ENCODE data around the gene GOLGA7B. TPM values are rescaled to one million over a fixed set of nuclear protein-coding genes. Genes with fewer than 3 reads are reported as not detected.

GOLGA7B gene
- total RNA-seq, 1 donor from 2014 or later: 0.11 TPM

- intact Hi-C loops (cut with DNase I): no loop called here
- peak; percentile 26 for DNase-seq
- no peak for ATAC-seq (ENCODE audit: poor library complexity)
These were observed 36.6 kb downstream of the GOLGA7B start for GRCh38 chr10:97886286-97886685.

GRCh38 chr10:97887399-97887798, 37.8 kb downstream of the GOLGA7B start:
- intact Hi-C loops (cut with DNase I): no loop called here
- DNase-seq: peak; percentile 15
- ATAC-seq (ENCODE audit: poor library complexity): no peak

GRCh38 chr10:97888134-97888533, 38.5 kb downstream of the GOLGA7B start:
- no peak for DNase-seq
- intact Hi-C loops (cut with DNase I): no loop called here
- no peak for ATAC-seq (ENCODE audit: poor library complexity)

- ATAC-seq (ENCODE audit: poor library complexity) (no peak), DNase-seq (no peak)
- intact Hi-C loops (cut with DNase I): no loop called here
These were observed 39.1 kb downstream of the GOLGA7B start for GRCh38 chr10:97888641-97889262.

DNA sequence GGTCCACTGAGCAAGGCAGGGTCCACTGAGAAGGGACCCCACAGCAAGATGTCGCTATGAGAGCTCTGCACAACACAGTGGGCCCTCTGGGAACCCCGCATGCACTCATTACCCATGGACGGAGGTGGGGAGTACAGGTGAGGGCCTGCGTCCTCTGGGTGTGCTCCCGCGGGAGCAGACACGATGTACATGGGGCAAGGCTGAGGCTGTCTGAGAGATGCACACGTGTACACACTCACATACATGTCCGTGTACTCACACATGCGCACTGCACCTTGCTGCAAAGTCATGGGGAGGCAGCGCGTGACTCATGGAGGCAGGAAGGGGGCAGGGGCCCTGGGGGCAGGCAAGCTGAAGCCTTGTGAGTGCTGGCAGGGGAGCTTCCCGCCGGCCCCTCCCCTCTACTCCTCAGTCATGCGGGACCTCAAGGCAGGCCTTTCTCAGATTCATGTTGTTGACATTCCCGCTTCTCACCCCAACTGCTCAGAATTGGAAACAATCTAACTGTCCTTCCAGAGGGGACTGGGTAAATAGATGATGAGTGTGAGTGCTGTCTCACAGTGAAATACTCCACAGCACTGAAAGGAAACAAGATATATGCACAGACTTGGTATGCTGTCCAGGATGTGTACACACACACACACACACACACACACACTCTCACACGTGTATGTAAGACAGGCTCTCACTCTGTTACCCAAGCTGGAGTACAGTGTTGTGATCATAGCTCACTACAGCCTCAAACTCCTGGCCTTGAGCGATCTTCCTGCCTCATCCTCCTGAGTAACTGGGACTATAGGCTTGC, 40.0 kb downstream of the GOLGA7B start:
- no peak for ATAC-seq (ENCODE audit: poor library complexity)
- no peak for DNase-seq
- intact Hi-C loops (cut with DNase I): no loop called here

DNA sequence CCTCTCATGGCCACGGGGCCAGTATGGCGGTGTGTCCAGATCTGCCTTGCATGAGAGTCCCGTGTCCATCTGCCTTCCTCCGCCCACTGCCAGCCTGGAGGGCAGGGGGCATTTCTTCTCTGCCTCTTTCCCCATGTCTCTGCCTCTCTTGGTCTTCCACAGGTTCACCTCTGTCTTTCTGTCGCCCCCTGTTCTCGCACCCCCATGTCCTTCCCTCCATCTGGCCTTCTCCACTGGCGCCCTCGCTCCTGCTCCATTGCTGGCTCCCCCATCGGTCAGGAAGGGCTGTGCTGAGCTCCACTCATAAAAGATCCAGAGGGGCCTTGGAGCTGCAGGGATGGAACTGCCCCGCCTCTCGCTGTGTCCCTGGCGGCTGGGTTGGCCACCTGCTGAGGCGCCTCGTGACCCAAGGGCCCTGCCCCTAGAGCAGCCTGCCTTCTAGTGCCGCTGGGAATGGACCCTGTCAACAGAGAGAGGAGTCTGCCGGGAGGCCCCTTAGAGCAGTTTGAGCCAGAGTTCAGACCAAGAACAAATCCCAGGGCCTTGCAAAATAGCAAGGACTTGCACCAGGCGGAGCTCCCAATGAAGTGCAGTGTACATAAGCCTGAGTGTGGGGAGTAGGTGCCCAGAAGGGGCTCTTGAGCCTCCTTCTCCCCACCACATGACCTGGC, 42.0 kb downstream of the GOLGA7B start:
- DNase-seq (no peak), ATAC-seq (ENCODE audit: poor library complexity) (no peak)
- intact Hi-C loops (cut with DNase I): no loop called here

GRCh38 chr10:97892506-97892905, 42.9 kb downstream of the GOLGA7B start:
- no peak for ATAC-seq (ENCODE audit: poor library complexity)
- intact Hi-C loops (cut with DNase I): no loop called here
- DNase-seq: no peak

- intact Hi-C loops (cut with DNase I): no loop called here
- ATAC-seq (ENCODE audit: poor library complexity) (no peak), DNase-seq (no peak)
These were observed 43.3 kb downstream of the GOLGA7B start for GRCh38 chr10:97892939-97893338.

GRCh38 chr10:97894092-97894491, 44.4 kb downstream of the GOLGA7B start:
- intact Hi-C loops (cut with DNase I): no loop called here
- no peak for DNase-seq
- ATAC-seq (ENCODE audit: poor library complexity): no peak

GRCh38 chr10:97895084-97895483, 45.4 kb downstream of the GOLGA7B start:
- no peak for DNase-seq
- no peak for ATAC-seq (ENCODE audit: poor library complexity)
- intact Hi-C loops (cut with DNase I): no loop called here

DNA sequence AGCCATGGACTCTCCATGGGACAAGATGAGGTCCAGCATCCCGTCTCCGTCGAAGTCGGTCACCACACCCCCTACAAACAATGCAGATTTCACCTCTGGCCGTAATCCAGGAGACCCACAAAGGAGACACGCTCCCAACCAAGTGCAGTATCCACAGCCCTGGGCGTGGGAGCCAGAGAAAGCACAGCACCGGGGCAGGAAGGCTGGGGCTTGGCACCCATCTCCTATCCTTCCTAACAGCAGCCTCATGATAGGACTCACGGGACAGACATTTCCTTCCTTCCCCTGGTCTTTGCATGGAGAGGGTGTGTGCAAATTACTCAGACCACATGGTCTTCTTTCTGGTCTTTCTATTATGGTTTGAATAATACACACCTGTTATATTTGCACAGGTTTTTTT, 46.3 kb downstream of the GOLGA7B start:
- ATAC-seq (ENCODE audit: poor library complexity): peak; percentile 25
- intact Hi-C loops (cut with DNase I): no loop called here
- DNase-seq: no peak

DNA sequence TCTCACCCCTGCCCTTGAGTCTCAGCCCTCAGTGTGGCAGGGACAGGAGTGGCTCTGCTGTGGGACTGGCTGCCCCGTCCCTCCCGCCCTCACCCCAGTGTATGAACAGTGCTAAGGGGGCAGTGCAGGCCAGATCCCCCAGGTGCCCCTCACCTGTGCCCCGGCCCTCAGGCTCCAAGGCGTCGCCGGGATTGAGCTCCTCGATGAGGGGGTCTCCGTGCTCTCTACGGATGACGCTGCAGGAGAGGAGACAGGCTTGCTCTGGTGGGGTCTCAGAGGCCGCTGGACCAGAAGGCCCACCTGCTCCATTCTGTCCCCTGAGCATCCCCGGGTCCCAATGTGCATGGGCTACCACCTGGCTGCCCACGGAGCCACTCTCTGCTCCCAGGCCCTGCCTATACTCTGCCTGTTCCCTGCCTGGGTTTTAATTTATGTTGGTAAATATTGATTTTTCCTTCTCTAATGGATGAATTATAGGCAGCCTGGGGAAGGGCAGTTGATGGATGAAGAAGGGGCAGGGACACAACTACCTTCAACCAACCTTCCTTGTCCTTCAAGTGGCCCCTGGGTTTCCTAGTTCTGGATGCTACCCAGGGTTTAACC, 47.2 kb downstream of the GOLGA7B start:
- intact Hi-C loops (cut with DNase I): no loop called here
- ATAC-seq (ENCODE audit: poor library complexity) (no peak), DNase-seq (no peak)

GRCh38 chr10:97898429-97898828, 48.8 kb downstream of the GOLGA7B start:
- ATAC-seq (ENCODE audit: poor library complexity): no peak
- no peak for DNase-seq
- intact Hi-C loops (cut with DNase I): no loop called here

DNA sequence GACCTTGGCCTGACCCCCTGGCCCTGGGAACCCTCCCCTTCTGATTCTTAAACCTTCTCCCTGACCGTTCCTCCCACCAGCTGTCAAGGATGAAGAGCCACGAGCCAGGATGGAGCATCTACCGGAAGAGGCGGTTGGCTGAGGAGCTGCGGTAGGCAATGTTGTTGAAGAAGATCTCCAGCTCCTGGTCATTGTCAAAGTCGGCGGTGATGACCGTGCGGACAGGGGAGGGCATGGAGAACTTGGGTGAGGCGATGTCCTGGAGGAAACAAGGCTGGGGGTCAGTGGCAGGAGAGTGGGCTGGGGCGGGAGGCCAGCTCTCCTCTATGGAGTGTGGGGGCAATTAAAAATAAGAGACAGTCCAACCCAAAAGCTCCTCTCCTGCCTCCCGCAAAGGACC, 51.7 kb downstream of the GOLGA7B start:
- DNase-seq (peak; percentile 10), ATAC-seq (ENCODE audit: poor library complexity) (no peak)
- intact Hi-C loops (cut with DNase I): no loop called here

GRCh38 chr10:97903128-97904017, 53.7 kb downstream of the GOLGA7B start:
- peak; percentile 67 for ATAC-seq (ENCODE audit: poor library complexity)

GRCh38 chr10:97904018-97904381, 54.4 kb downstream of the GOLGA7B start:
- DNase-seq (peak; percentile 34), ATAC-seq (ENCODE audit: poor library complexity) (peak; percentile 57)
- intact Hi-C loops (cut with DNase I): no loop called here

More at GRCh38 chr10:97903128-97904017, 53.7 kb downstream of the GOLGA7B start:
- peak; percentile 16 for DNase-seq
- intact Hi-C loops (cut with DNase I): no loop called here

DNA sequence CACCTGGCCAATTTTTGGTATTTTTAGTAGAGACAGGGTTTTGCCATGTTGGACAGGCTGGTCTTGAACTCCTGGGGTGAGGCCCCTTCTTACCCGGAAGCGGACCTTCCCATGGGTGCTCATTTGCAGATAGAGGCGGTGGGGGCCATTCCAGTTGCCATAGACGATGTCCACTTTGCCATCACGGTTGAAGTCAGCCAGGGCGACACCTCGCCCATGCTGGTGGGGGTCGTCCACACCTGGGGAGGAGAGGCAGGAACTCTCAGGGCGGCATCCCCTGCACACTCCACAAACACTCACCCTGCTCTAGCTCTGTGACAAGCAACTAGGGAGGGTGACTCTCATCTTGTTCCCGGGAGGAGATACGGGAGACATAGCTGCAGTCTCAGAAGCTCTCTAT, 54.9 kb downstream of the GOLGA7B start:
- DNase-seq (peak; percentile 10), ATAC-seq (ENCODE audit: poor library complexity) (no peak)
- intact Hi-C loops (cut with DNase I): no loop called here

DNA sequence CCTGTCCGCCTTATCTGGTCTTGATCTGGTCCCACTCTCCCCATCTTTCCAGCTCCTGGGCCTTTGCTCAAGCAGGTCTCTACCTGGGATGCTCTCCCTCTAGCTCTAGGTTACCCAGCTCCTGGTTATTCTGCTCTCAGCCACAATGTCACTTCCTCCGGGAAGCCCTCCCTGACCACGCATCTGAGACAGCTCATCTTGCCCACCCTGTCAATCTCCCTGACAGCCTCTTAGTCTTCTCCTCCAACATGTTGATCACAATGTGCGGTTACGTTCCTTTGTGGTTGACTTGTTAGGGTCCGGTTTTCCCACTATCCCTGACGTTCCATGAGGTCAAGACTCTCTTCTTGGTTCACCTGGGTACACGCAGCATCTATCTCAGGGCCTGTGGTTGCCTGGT, 55.6 kb downstream of the GOLGA7B start:
- DNase-seq (peak; percentile 2), ATAC-seq (ENCODE audit: poor library complexity) (no peak)
- intact Hi-C loops (cut with DNase I): no loop called here

DNA sequence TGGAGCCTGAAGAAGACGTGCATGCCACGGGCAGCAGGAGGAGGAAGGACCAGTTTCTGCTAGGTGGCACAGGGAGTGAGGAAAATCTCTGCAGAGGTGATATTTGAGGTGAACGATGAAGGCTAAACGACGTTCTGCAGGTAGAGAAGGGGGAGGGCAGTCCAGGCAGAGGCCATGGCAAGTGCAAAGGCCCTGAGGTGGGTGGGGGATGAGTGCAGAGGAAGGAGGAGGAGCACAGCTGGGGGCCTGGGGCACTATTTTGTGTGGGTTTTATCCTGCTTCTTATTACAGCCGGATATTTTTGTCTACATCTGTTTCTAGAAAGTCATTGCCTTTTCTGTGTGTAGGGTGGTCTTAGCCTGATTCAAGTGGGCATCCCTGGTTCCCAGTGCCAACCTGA, 57.6 kb downstream of the GOLGA7B start:
- DNase-seq: no peak
- no peak for ATAC-seq (ENCODE audit: poor library complexity)

More for the DNA sequence above, 57.6 kb downstream of the GOLGA7B start:
- intact Hi-C loops (cut with DNase I): no loop called here

Measured in Right ventricle myocardium superior (tissue), 1 donor.